ENCODE measurements around the gene GFM1.

Gene GFM1

GRCh38 chr3:158728851-158729250 lies 84.5 kb downstream of the GFM1 start:
- no peak for DNase-seq

GRCh38 chr3:158731486-158731885 lies 87.2 kb downstream of the GFM1 start:
- DNase-seq, result no peak

GRCh38 chr3:158731938-158732855 lies 87.9 kb downstream of the GFM1 start, which contains the start of gene RARRES1:
TSS of gene RARRES1 (minus strand) at chr3:158732457. CDS start at chr3:158732415, 42 bp downstream.
- DNase-seq, result peak; percentile 70

GRCh38 chr3:158732856-158733200 lies 88.5 kb downstream of the GFM1 start:
- no peak for DNase-seq

- DNase-seq, result no peak
These were observed 89.3 kb downstream of the GFM1 start for GRCh38 chr3:158733656-158734055.

- DNase-seq, result no peak
These were observed 91.1 kb downstream of the GFM1 start for GRCh38 chr3:158735296-158736033.

GRCh38 chr3:158737410-158737809 lies 93.1 kb downstream of the GFM1 start:
- no peak for DNase-seq

- DNase-seq, result no peak
These were observed 93.8 kb downstream of the GFM1 start for GRCh38 chr3:158737976-158738615.

- DNase-seq, result no peak
These were observed 94.3 kb downstream of the GFM1 start for GRCh38 chr3:158738653-158739052.

GRCh38 chr3:158739078-158739477 lies 94.8 kb downstream of the GFM1 start:
- no peak for DNase-seq

GRCh38 chr3:158739661-158740060 lies 95.3 kb downstream of the GFM1 start:
- DNase-seq, result no peak
